Ascending aorta (tissue), 2 donors: Measurements from ENCODE around the gene FAM193B. TPM values are rescaled to one million over a fixed set of nuclear protein-coding genes. Genes with fewer than 3 reads are reported as not detected.

Experiments
- DNase-seq, 2 donors: peaks; one replicate each; pipeline ENCODE4 v3.0.0-alpha.2; 2019; ENCODE audit warnings: low spot score in 2 of 2
- H3K27ac ChIP-seq, 2 donors: fragments of 200-600 bp; sonication (generic); one replicate each; pipeline ENCODE4 v1.5.1; 2016 to 2017; ENCODE audit warnings: mild to moderate bottlenecking in 1 of 2
- H3K27me3 ChIP-seq: fragments of 200-600 bp; sonication (generic); one replicate; pipeline ENCODE4 v1.5.1; 2017
- H3K36me3 ChIP-seq, 2 donors: fragments of 200-600 bp; sonication (generic); one replicate each; pipeline ENCODE4 v1.5.1; 2016
- H3K4me1 ChIP-seq, 2 donors: fragments of 200-600 bp; sonication (generic); one replicate each; pipeline ENCODE4 v1.5.1; 2016 to 2017; ENCODE audit warnings: mild to moderate bottlenecking in 1 of 2
- H3K4me3 ChIP-seq, 2 donors: fragments of 200-600 bp; sonication (generic); one replicate each; pipeline ENCODE4 v1.5.1; 2016 to 2017; ENCODE audit warnings: mild to moderate bottlenecking in 1 of 2
- H3K9me3 ChIP-seq, 2 donors: fragments of 200-600 bp; sonication (generic); one replicate each; pipeline ENCODE4 v1.5.1; 2016
- CTCF ChIP-seq, 3 experiments: fragments of 200-600 bp in 2 of 3; fragments of 450-650 bp in 1 of 3; sonication (generic) in 2 of 3; IDR thresholded peaks; one replicate each; pipeline ENCODE4 v1.5.1; 2016 to 2019; ENCODE audit warnings: antibody characterized with exemption in 3 of 3, mild to moderate bottlenecking in 1 of 3, moderate library complexity in 1 of 3
- intact Hi-C: fragments of 100-400 bp; cut with DNase I; formaldehyde crosslinking; loops from one replicate; pipeline ENCODE4 v1.15.1; 2023
- total RNA-seq: library from RNA; depleted of rRNA; stranded (reverse); fragments of >200 nt; gene quantifications from one replicate; pipeline ENCODE4 v1.1.0, GENCODE V29; 2016

FAM193B gene
- total RNA-seq, 1 donor from 2014 or later = 116 TPM

- Histone ChIP-seq H3K9me3 (no peaks in the 10 kb centered on the region), H3K4me3 (no peak overlapping the region), H3K36me3 (peaks cover 31 to 55% of the 10 kb centered on the region in 2 donors), H3K4me1 (peaks cover 32 to 69% of the 10 kb centered on the region in 2 donors), H3K27ac (peak overlapping the region; percentile 91), H3K27me3 (no peaks in the 10 kb centered on the region)
- intact Hi-C loops = no loop called here
- DNase-seq = no peak
- TF ChIP-seq CTCF (IDR thresholded peaks at IDR 0.05) = no peak
Observed at GRCh38 chr5:177482359-177482795, 72.0 kb downstream of the FAM193B start.

GRCh38 chr5:177479774-177480173 is 74.6 kb downstream of the FAM193B start:
- intact Hi-C loops = loop anchor here (1.0 kb wide), 1 partner anchor 15 kb away; no protein-coding TSS in a partner anchor
- TF ChIP-seq CTCF (IDR thresholded peaks at IDR 0.05) = no peak
- Histone ChIP-seq H3K4me1 (peaks cover 29 to 79% of the 10 kb centered on the region in 2 donors), H3K27ac (peak overlapping the region; percentile 91), H3K27me3 (no peaks in the 10 kb centered on the region), H3K4me3 (peak overlapping the region in 1 of 2 donors; percentile 1), H3K9me3 (no peaks in the 10 kb centered on the region), H3K36me3 (peaks cover 19 to 32% of the 10 kb centered on the region in 2 donors)
- no peak for DNase-seq

- Histone ChIP-seq H3K4me3 (peak overlapping the region in 1 of 2 donors; percentile 1), H3K27me3 (no peaks in the 10 kb centered on the region), H3K9me3 (no peaks in the 10 kb centered on the region), H3K36me3 (peaks cover 13 to 24% of the 10 kb centered on the region in 2 donors), H3K4me1 (peaks cover 22 to 80% of the 10 kb centered on the region in 2 donors), H3K27ac (peak overlapping the region; percentile 91)
- DNase-seq = peak in 1 of 2 donors; percentile 92
- no peak for TF ChIP-seq CTCF (IDR thresholded peaks at IDR 0.05)
- intact Hi-C loops = loop anchor here (1.0 kb wide), 1 partner anchor 15 kb away; no protein-coding TSS in a partner anchor
Observed at GRCh38 chr5:177478711-177479646, 75.4 kb downstream of the FAM193B start.

GRCh38 chr5:177477701-177478477 is 76.5 kb downstream of the FAM193B start:
- Histone ChIP-seq H3K27me3 (no peaks in the 10 kb centered on the region), H3K9me3 (no peaks in the 10 kb centered on the region), H3K4me1 (peaks cover 22 to 74% of the 10 kb centered on the region in 2 donors), H3K27ac (peak overlapping the region; percentile 91), H3K4me3 (no peak overlapping the region), H3K36me3 (peaks cover 8 to 13% of the 10 kb centered on the region in 2 donors)
- TF ChIP-seq CTCF (IDR thresholded peaks at IDR 0.05) = no peak
- intact Hi-C loops = no loop called here
- DNase-seq = no peak

GRCh38 chr5:177476531-177477233 is 77.7 kb downstream of the FAM193B start:
- Histone ChIP-seq H3K27me3 (no peaks in the 10 kb centered on the region), H3K4me3 (no peak overlapping the region), H3K27ac (peak overlapping the region; percentile 91), H3K36me3 (peaks cover under 1 to 8% of the 10 kb centered on the region in 2 donors), H3K4me1 (peaks cover 28 to 79% of the 10 kb centered on the region in 2 donors), H3K9me3 (no peaks in the 10 kb centered on the region)
- peak; percentile 56 to 95 for DNase-seq
- intact Hi-C loops = no loop called here
- TF ChIP-seq CTCF (IDR thresholded peaks at IDR 0.05) = no peak
